Neural cell (in vitro differentiated cells): Measurements from ENCODE around the gene TMEM135.
A peak's percentile ranks its signal among the peaks of the same experiment; 100 is the strongest.

Source experiments
- CTCF ChIP-seq: fragments of 450-650 bp; IDR thresholded peaks from 2 replicates; pipeline ENCODE4 v1.5.1; 2014; ENCODE audit warnings: antibody characterized with exemption, mild to moderate bottlenecking, moderate library complexity; ENCODE audit not compliant: poor library complexity, severe bottlenecking
- EP300 ChIP-seq: fragments of 450-650 bp; conservative IDR thresholded peaks from 2 replicates; pipeline ENCODE4 v1.6.1; 2014; ENCODE audit warnings: antibody characterized with exemption, mild to moderate bottlenecking, moderate library complexity; ENCODE audit not compliant: poor library complexity, severe bottlenecking
- EZH2 ChIP-seq: fragments of 200-600, 300-800 bp; shearing (Covaris generic), sonication (generic); IDR thresholded peaks from 2 replicates; pipeline ENCODE4 v1.6.1; 2014; ENCODE audit warnings: antibody characterized with exemption, low read length, borderline replicate concordance, mild to moderate bottlenecking; ENCODE audit not compliant: insufficient read depth, poor library complexity, severe bottlenecking
- MXI1 ChIP-seq: fragments of 450-650 bp; conservative IDR thresholded peaks from 2 replicates; pipeline ENCODE4 v1.6.1; 2014; ENCODE audit warnings: antibody characterized with exemption, mild to moderate bottlenecking; ENCODE audit not compliant: poor library complexity, severe bottlenecking
- POLR2AphosphoS5 ChIP-seq: IDR thresholded peaks from 2 replicates; pipeline ENCODE4 v1.6.1; 2012
- RAD21 ChIP-seq: fragments of 450-650 bp; conservative IDR thresholded peaks from 2 replicates; pipeline ENCODE4 v1.6.1; 2014; ENCODE audit warnings: antibody characterized with exemption, mild to moderate bottlenecking, moderate library complexity
- REST ChIP-seq: IDR thresholded peaks from 2 replicates; pipeline ENCODE4 v1.6.1; 2012; ENCODE audit warnings: borderline replicate concordance
- SMC3 ChIP-seq: fragments of 450-650 bp; conservative IDR thresholded peaks from 2 replicates; pipeline ENCODE4 v1.6.1; 2014; ENCODE audit warnings: antibody characterized with exemption, mild to moderate bottlenecking, moderate library complexity; ENCODE audit not compliant: poor library complexity
- TAF1 ChIP-seq: IDR thresholded peaks from 2 replicates; pipeline ENCODE4 v1.6.1; 2012; ENCODE audit warnings: low read depth

GRCh38 chr11:87290304-87290922, 252.7 kb downstream of the TMEM135 start:
- peak; percentile 80 for TF ChIP-seq CTCF
- no peak for TF ChIP-seq REST
- TF ChIP-seq EZH2: no peak
- no peak for TF ChIP-seq POLR2AphosphoS5
- peak; percentile 85 for TF ChIP-seq SMC3
- no peak for TF ChIP-seq EP300
- no peak for TF ChIP-seq MXI1
- peak; percentile 84 for TF ChIP-seq RAD21
- no peak for TF ChIP-seq TAF1
